CD14-positive monocyte (primary cell): Measurements from ENCODE around the gene SMAD6. TPM values are rescaled to one million over a fixed set of nuclear protein-coding genes. Genes with fewer than 3 reads are reported as not detected.

ENCODE experiments used
- DNase-seq, 3 donors: peaks; one replicate each; pipeline ENCODE4 v3.0.0-alpha.2; 2011 to 2022
- H2AFZ ChIP-seq: 2 replicates; pipeline ENCODE4 v1.6.0; 2012; ENCODE audit warnings: mild to moderate bottlenecking, low read depth, low read length, inconsistent platforms; ENCODE audit not compliant: insufficient read depth, poor library complexity, severe bottlenecking
- H3K27ac ChIP-seq, 2 donors: 1 replicate in 1 of 2; 2 replicates in 1 of 2; pipeline ENCODE4 v1.5.1; 2012 to 2013; ENCODE audit warnings: low read length in 2 of 2, control low read depth in 1 of 2, inconsistent platforms in 1 of 2, low read depth in 1 of 2, mild to moderate bottlenecking in 1 of 2
- H3K27me3 ChIP-seq, 2 donors: one replicate each; pipeline versions ENCODE4 v1.6.0 to v1.6.1; 2011 to 2013; ENCODE audit warnings: low read length in 2 of 2; ENCODE audit not compliant: control insufficient read depth in 2 of 2, insufficient read depth in 2 of 2
- H3K36me3 ChIP-seq, 2 donors: replicated peaks in 1 of 2; 1 replicate in 1 of 2; 2 replicates in 1 of 2; pipeline versions ENCODE4 v1.5.1 to v1.6.1; 2012 to 2013; ENCODE audit warnings: low read length in 2 of 2, control low read depth in 1 of 2, inconsistent platforms in 1 of 2, mild to moderate bottlenecking in 1 of 2; ENCODE audit not compliant: insufficient read depth in 2 of 2, control insufficient read depth in 1 of 2
- H3K4me1 ChIP-seq, 2 donors: 1 replicate in 1 of 2; 2 replicates in 1 of 2; pipeline versions ENCODE4 v1.5.1 to v1.6.1; 2012 to 2013; ENCODE audit warnings: low read length in 2 of 2, control low read depth in 1 of 2, inconsistent platforms in 1 of 2, mild to moderate bottlenecking in 1 of 2, moderate library complexity in 1 of 2; ENCODE audit not compliant: insufficient read depth in 2 of 2, control insufficient read depth in 1 of 2
- H3K4me2 ChIP-seq: replicated peaks from 2 replicates; pipeline ENCODE3; 2012; ENCODE audit warnings: low read length, moderate library complexity, mild to moderate bottlenecking; ENCODE audit not compliant: poor library complexity, severe bottlenecking; ENCODE audit errors: extremely low read depth
- H3K4me3 ChIP-seq, 3 experiments: fragments of 200-600 bp in 1 of 3; sonication (generic) in 1 of 3; replicated peaks in 1 of 3; 1 replicate in 2 of 3; 2 replicates in 1 of 3; pipeline ENCODE4 v1.5.1; 2011 to 2013; ENCODE audit warnings: low read length in 3 of 3, mild to moderate bottlenecking in 3 of 3, control low read depth in 2 of 3, low read depth in 2 of 3, inconsistent platforms in 1 of 3, moderate library complexity in 1 of 3
- H3K79me2 ChIP-seq: 2 replicates; pipeline ENCODE4 v1.6.0; 2012; ENCODE audit warnings: mild to moderate bottlenecking, control low read depth, inconsistent platforms, low read length, moderate library complexity; ENCODE audit not compliant: insufficient read depth
- H3K9ac ChIP-seq: 2 replicates; pipeline ENCODE4 v1.6.0; 2017; ENCODE audit warnings: low read length, mild to moderate bottlenecking; ENCODE audit not compliant: insufficient read depth, poor library complexity, severe bottlenecking
- H3K9me3 ChIP-seq, 2 donors: replicated peaks in 1 of 2; 1 replicate in 1 of 2; 2 replicates in 1 of 2; pipeline versions ENCODE4 v1.5.1 to v1.6.1; 2012 to 2013; ENCODE audit warnings: low read length in 2 of 2, control low read depth in 1 of 2; ENCODE audit not compliant: control insufficient read depth in 1 of 2, insufficient read depth in 1 of 2
- H4K20me1 ChIP-seq: 2 replicates; pipeline ENCODE4 v1.6.0; 2012; ENCODE audit warnings: mild to moderate bottlenecking, low read length, control low read depth, moderate library complexity; ENCODE audit not compliant: insufficient read depth
- H3K27ac Mint-ChIP-seq, 7 donors: one replicate each; pipeline ENCODE4 v1.8.0; 2020; ENCODE audit warnings: mild to moderate bottlenecking in 7 of 7, mixed read lengths in 7 of 7, moderate library complexity in 6 of 7, inconsistent platforms in 2 of 7
- H3K27me3 Mint-ChIP-seq, 3 donors: one replicate each; pipeline ENCODE4 v1.8.0; 2021 to 2022; ENCODE audit warnings: low read depth in 3 of 3, mild to moderate bottlenecking in 3 of 3, mixed read lengths in 3 of 3, moderate library complexity in 3 of 3, inconsistent platforms in 1 of 3
- H3K36me3 Mint-ChIP-seq, 2 donors: one replicate each; pipeline ENCODE4 v1.8.0; 2020; ENCODE audit warnings: mixed read lengths in 2 of 2, inconsistent platforms in 1 of 2, mild to moderate bottlenecking in 1 of 2
- H3K4me1 Mint-ChIP-seq: one replicate; pipeline ENCODE4 v1.8.0; 2020; ENCODE audit warnings: mild to moderate bottlenecking, mixed read lengths
- H3K4me3 Mint-ChIP-seq, 2 donors: one replicate each; pipeline ENCODE4 v1.8.0; 2020; ENCODE audit warnings: mild to moderate bottlenecking in 2 of 2, mixed read lengths in 2 of 2, moderate library complexity in 1 of 2
- H3K9me3 Mint-ChIP-seq, 7 donors: one replicate each; pipeline ENCODE4 v1.8.0; 2020 to 2022; ENCODE audit warnings: mixed read lengths in 7 of 7, mild to moderate bottlenecking in 6 of 7, moderate library complexity in 6 of 7, inconsistent platforms in 2 of 7
- CTCF ChIP-seq: fragments of 200-600 bp; IDR thresholded peaks from one replicate; pipeline ENCODE4 v1.8.0; 2022; ENCODE audit warnings: antibody characterized with exemption, mild to moderate bottlenecking
- WGBS: methylation state at CpG from one replicate; pipeline ENCODE4 v1.1.5; 2013; ENCODE audit warnings: missing lambda C conversion rate; ENCODE audit not compliant: insufficient coverage; 5-methylcytosine and 5-hydroxymethylcytosine counted together
- intact Hi-C, 2 donors: fragments of 100-400 bp; cut with micrococcal nuclease; formaldehyde crosslinking; loops; one replicate each; pipeline versions ENCODE4 v1.15.0 to v1.15.1; 2023
- polyA plus RNA-seq, 3 donors: library from polyadenylated mRNA; depleted of rRNA in 1 of 3; unstranded in 2 of 3; stranded (reverse) in 1 of 3; fragments of 300-500 nt in 2 of 3; fragments of >200 nt in 1 of 3; fragmentation: Illumina TruSeq in 2 of 3; gene quantifications; 1 replicate in 2 of 3; 2 replicates in 1 of 3; pipeline ENCODE4 v1.2.3, GENCODE V29; 2012 to 2021

Gene SMAD6
- polyA plus RNA-seq, 3 donors = 0.31 TPM; not detected in 2

GRCh38 chr15:66721501-66721937, 19.5 kb downstream of the SMAD6 start:
- Histone ChIP-seq H3K36me3 (no peaks in the 10 kb centered on the region), H3K27ac (no peak overlapping the region), H3K9ac (no peak overlapping the region), H4K20me1 (no peaks in the 10 kb centered on the region), H3K4me1 (no peaks in the 10 kb centered on the region), H2AFZ (no peak overlapping the region), H3K4me2 (no peak overlapping the region), H3K4me3 (no peak overlapping the region), H3K27me3 (no peaks in the 10 kb centered on the region), H3K79me2 (no peaks in the 10 kb centered on the region), H3K9me3 (no peaks in the 10 kb centered on the region)
- Mint-ChIP-seq H3K27me3 (no peaks in the 10 kb centered on the region), H3K36me3 (peaks cover 6 to 8% of the 10 kb centered on the region in 2 donors), H3K27ac (no peak overlapping the region), H3K9me3 (no peaks in the 10 kb centered on the region), H3K4me1 (peaks cover 3% of the 10 kb centered on the region), H3K4me3 (no peak overlapping the region)
- no peak for DNase-seq
- intact Hi-C loops = no loop called here
- WGBS = 95% methylated on average over 4 of the region's 4 CpGs
- no peak for TF ChIP-seq CTCF

- Mint-ChIP-seq H3K4me1 (no peaks in the 10 kb centered on the region), H3K36me3 (peaks cover 4 to 8% of the 10 kb centered on the region in 2 donors), H3K27ac (no peak overlapping the region), H3K4me3 (no peak overlapping the region), H3K9me3 (no peaks in the 10 kb centered on the region), H3K27me3 (no peaks in the 10 kb centered on the region)
- intact Hi-C loops = no loop called here
- no peak overlapping the region for H3K9ac ChIP-seq
- H3K36me3 ChIP-seq = no peaks in the 10 kb centered on the region
- no peak for TF ChIP-seq CTCF
- H3K4me3 ChIP-seq = no peak overlapping the region
- no peak overlapping the region for H2AFZ ChIP-seq
- 96% methylated on average over 4 of the region's 6 CpGs for WGBS
- no peaks in the 10 kb centered on the region for H3K9me3 ChIP-seq
- no peak overlapping the region for H3K4me2 ChIP-seq
- no peaks in the 10 kb centered on the region for H3K27me3 ChIP-seq
- H3K4me1 ChIP-seq = no peaks in the 10 kb centered on the region
- no peak for DNase-seq
- no peaks in the 10 kb centered on the region for H3K79me2 ChIP-seq
- no peak overlapping the region for H3K27ac ChIP-seq
- H4K20me1 ChIP-seq = no peaks in the 10 kb centered on the region
These were observed 19.9 kb downstream of the SMAD6 start for GRCh38 chr15:66721954-66722353.
